Endodermal cell (in vitro differentiated cells): ENCODE measurements around the gene TEX48. TPM values are rescaled to one million over a fixed set of nuclear protein-coding genes. Genes with fewer than 3 reads are reported as not detected.

Source experiments
- DNase-seq: peaks from one replicate; pipeline ENCODE4 v3.0.0-alpha.2; 2017
- H3K27ac ChIP-seq: 2 replicates; pipeline ENCODE4 v1.5.1; 2013; ENCODE audit warnings: mild to moderate bottlenecking, low read depth, low read length, moderate library complexity
- H3K27me3 ChIP-seq: 2 replicates; pipeline ENCODE4 v1.6.1; 2013; ENCODE audit warnings: mild to moderate bottlenecking, low read length, moderate library complexity; ENCODE audit not compliant: insufficient read depth, control insufficient read depth, poor library complexity, severe bottlenecking
- H3K36me3 ChIP-seq: 2 replicates; pipeline ENCODE4 v1.7.0; 2013; ENCODE audit warnings: mild to moderate bottlenecking, low read length, moderate library complexity; ENCODE audit not compliant: control insufficient read depth, insufficient read depth
- H3K4me1 ChIP-seq: one replicate; pipeline ENCODE4 v1.7.0; 2013; ENCODE audit warnings: low read length; ENCODE audit not compliant: control insufficient read depth, insufficient read depth
- H3K4me3 ChIP-seq: 2 replicates; pipeline ENCODE4 v1.5.1; 2013; ENCODE audit warnings: mild to moderate bottlenecking, low read length, moderate library complexity
- H3K9ac ChIP-seq: 2 replicates; pipeline ENCODE4 v1.6.1; 2013; ENCODE audit warnings: mild to moderate bottlenecking, low read length, moderate library complexity; ENCODE audit not compliant: poor library complexity, severe bottlenecking; ENCODE audit errors: extremely low read depth
- H3K9me3 ChIP-seq: 2 replicates; pipeline ENCODE4 v1.6.1; 2013; ENCODE audit warnings: mild to moderate bottlenecking, low read length, moderate library complexity; ENCODE audit not compliant: control insufficient read depth
- H3K27ac Mint-ChIP-seq: 2 replicates; pipeline ENCODE4 v1.8.0; 2020; ENCODE audit warnings: mixed read lengths
- H3K27me3 Mint-ChIP-seq: 2 replicates; pipeline ENCODE4 v1.8.0; 2021; ENCODE audit warnings: mild to moderate bottlenecking, mixed read lengths; ENCODE audit not compliant: insufficient read depth
- H3K36me3 Mint-ChIP-seq: 2 replicates; pipeline ENCODE4 v1.8.0; 2020; ENCODE audit warnings: low read depth, mixed read lengths
- H3K4me1 Mint-ChIP-seq: 2 replicates; pipeline ENCODE4 v1.8.0; 2020; ENCODE audit warnings: mixed read lengths
- H3K4me3 Mint-ChIP-seq: 2 replicates; pipeline ENCODE4 v1.8.0; 2020; ENCODE audit warnings: mild to moderate bottlenecking, moderate library complexity, mixed read lengths
- H3K9me3 Mint-ChIP-seq: 2 replicates; pipeline ENCODE4 v1.8.0; 2020; ENCODE audit warnings: mild to moderate bottlenecking, mixed read lengths
- WGBS, 2 experiments: methylation state at CpG; one replicate each; pipeline versions ENCODE4 v1.1.5 to v1.1.7; 2013; ENCODE audit warnings: missing lambda C conversion rate in 2 of 2, mixed read lengths in 1 of 2; ENCODE audit not compliant: insufficient coverage in 1 of 2, insufficient read length in 1 of 2; 5-methylcytosine and 5-hydroxymethylcytosine counted together
- total RNA-seq, 2 donors: library from RNA; stranded (reverse); fragmentation: NEBNext Ultra II Directional in 1 of 2; extraction: Animal tissue kit (Norgen Biotek cat#: 25700) in 1 of 2; gene quantifications; 2 replicates in 1 of 2; 3 replicates in 1 of 2; pipeline ENCODE4 v1.2.1, GENCODE V29; 2021
- TF ChIP-seq, protein P1 (sequence below): fragments of 200-600 bp; sonication (generic); conservative IDR thresholded peaks from 2 replicates; pipeline ENCODE4 v1.5.0; 2021; ENCODE audit warnings: antibody characterized with exemption, mild to moderate bottlenecking

TEX48 gene
- total RNA-seq, 2 donors from 2014 or later: not detected

DNA sequence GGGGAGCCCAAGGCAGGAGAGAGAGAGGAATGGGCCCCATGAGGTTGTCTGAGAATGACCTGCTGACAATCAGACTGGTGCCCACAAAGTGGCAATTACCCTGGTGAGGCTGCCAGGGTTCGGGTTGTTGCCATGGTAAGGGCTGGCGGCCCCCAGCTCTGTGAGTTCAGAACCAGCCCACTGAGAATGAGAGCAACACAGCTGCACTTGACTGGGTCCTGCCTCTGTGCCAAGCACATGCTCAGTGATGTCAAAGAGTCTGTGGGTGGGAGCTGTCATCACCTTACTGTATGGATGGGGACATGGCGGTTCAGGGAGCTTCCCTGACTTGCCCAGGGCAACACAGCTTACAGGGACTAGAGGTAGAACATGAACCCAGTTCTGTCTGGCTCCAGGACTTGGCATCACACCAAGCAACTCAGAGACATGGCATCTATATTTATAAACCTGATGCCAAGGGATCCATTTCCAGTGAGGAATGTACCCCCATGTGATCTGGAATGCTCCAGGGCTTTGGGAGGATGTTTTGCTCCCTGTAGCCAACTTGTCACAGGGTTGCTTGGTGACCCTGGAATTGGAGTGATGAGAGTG lies 38.2 kb upstream of the TEX48 start:
- TF ChIP-seq, protein P1, sequence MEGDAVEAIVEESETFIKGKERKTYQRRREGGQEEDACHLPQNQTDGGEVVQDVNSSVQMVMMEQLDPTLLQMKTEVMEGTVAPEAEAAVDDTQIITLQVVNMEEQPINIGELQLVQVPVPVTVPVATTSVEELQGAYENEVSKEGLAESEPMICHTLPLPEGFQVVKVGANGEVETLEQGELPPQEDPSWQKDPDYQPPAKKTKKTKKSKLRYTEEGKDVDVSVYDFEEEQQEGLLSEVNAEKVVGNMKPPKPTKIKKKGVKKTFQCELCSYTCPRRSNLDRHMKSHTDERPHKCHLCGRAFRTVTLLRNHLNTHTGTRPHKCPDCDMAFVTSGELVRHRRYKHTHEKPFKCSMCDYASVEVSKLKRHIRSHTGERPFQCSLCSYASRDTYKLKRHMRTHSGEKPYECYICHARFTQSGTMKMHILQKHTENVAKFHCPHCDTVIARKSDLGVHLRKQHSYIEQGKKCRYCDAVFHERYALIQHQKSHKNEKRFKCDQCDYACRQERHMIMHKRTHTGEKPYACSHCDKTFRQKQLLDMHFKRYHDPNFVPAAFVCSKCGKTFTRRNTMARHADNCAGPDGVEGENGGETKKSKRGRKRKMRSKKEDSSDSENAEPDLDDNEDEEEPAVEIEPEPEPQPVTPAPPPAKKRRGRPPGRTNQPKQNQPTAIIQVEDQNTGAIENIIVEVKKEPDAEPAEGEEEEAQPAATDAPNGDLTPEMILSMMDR: no peak
- Histone ChIP-seq H3K9ac (no peak overlapping the region), H3K9me3 (no peaks in the 10 kb centered on the region), H3K4me3 (no peak overlapping the region), H3K27ac (no peak overlapping the region), H3K27me3 (no peaks in the 10 kb centered on the region), H3K4me1 (peaks cover 3% of the 10 kb centered on the region), H3K36me3 (no peaks in the 10 kb centered on the region)
- H3K4me1 Mint-ChIP-seq: peaks cover 17% of the 10 kb centered on the region
- no peaks in the 10 kb centered on the region for H3K36me3 Mint-ChIP-seq
- no peak overlapping the region for H3K4me3 Mint-ChIP-seq
- no peak for DNase-seq
- H3K27ac Mint-ChIP-seq: no peak overlapping the region
- 81 to 100% methylated on average over 3 of the region's 3 CpGs for WGBS, 2 experiments
- H3K9me3 Mint-ChIP-seq: peaks cover 2% of the 10 kb centered on the region
- H3K27me3 Mint-ChIP-seq: peaks cover 50% of the 10 kb centered on the region

DNA sequence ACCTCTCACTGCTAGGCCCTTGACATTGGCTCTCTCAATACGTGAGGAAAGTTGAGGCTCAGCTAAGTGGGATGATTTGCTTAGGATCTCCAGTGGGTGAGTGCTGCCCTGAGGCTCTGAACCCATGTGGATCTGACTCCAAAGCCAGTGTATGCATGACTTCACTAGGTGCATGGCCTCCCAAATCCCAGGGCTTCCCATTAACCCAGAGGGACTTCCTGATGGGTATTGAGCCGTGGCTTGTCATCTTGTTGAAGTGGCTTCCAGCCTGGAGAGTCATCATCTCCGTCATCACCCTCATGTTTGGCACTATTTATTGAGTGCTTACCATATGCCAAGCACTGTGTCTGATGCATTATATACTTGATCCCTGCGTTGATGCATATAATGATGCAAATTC lies 37.3 kb upstream of the TEX48 start:
- Histone ChIP-seq H3K4me3 (no peak overlapping the region), H3K27me3 (no peaks in the 10 kb centered on the region), H3K27ac (no peak overlapping the region), H3K9ac (no peak overlapping the region), H3K4me1 (peaks cover 3% of the 10 kb centered on the region), H3K36me3 (no peaks in the 10 kb centered on the region), H3K9me3 (no peaks in the 10 kb centered on the region)
- H3K27ac Mint-ChIP-seq: no peak overlapping the region
- no peak overlapping the region for H3K4me3 Mint-ChIP-seq
- peaks cover 45% of the 10 kb centered on the region for H3K27me3 Mint-ChIP-seq
- WGBS, 2 experiments: 95 to 98% methylated on average over 4 of the region's 4 CpGs
- TF ChIP-seq, protein P1: no peak
- peaks cover 2% of the 10 kb centered on the region for H3K9me3 Mint-ChIP-seq
- no peaks in the 10 kb centered on the region for H3K36me3 Mint-ChIP-seq
- no peak for DNase-seq
- H3K4me1 Mint-ChIP-seq: peaks cover 17% of the 10 kb centered on the region

DNA sequence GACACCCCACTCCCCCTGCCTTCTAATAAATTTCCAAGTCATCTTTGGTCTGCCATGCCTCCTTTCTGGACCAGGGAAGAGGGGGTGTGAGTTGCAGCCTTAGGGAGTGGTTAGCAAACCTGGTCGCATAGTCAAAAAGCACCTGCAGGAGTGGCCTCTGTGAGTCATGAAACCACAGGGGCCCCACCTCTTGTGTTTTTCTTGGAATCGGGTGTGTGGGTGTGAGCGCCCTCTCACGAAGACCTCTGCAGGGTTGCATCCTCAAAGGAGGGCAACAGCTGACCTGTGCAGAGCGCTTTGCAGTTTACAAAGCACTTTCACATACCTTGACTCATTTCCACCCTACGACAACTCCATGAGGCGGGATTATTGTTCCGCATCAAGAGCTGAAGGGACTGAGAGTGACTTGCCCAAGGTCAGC lies 36.8 kb upstream of the TEX48 start:
- peak; percentile 62 for DNase-seq
- Histone ChIP-seq H3K9me3 (no peaks in the 10 kb centered on the region), H3K4me1 (peaks cover 3% of the 10 kb centered on the region), H3K27ac (no peak overlapping the region), H3K27me3 (no peaks in the 10 kb centered on the region), H3K4me3 (no peak overlapping the region), H3K9ac (no peak overlapping the region), H3K36me3 (no peaks in the 10 kb centered on the region)
- peaks cover 44% of the 10 kb centered on the region for H3K27me3 Mint-ChIP-seq
- no peak overlapping the region for H3K4me3 Mint-ChIP-seq
- no peaks in the 10 kb centered on the region for H3K36me3 Mint-ChIP-seq
- TF ChIP-seq, protein P1: no peak
- peaks cover 2% of the 10 kb centered on the region for H3K9me3 Mint-ChIP-seq
- peaks cover 17% of the 10 kb centered on the region for H3K4me1 Mint-ChIP-seq
- no peak overlapping the region for H3K27ac Mint-ChIP-seq
- WGBS, 2 experiments: 89% methylated on average over 7 to 8 of the region's 8 CpGs
